EH (cell line): Measurements from ENCODE around the gene NEK9.
"Not testable (repeated sequence)": the region's sequence is repeated elsewhere in the genome, so short reads cannot be mapped to it uniquely, and the experiment has no call there.

Experiments
- DNase-seq: peaks from one replicate; pipeline ENCODE4 v3.0.0-alpha.2; 2015; ENCODE audit warnings: low read depth

Gene NEK9

DNA sequence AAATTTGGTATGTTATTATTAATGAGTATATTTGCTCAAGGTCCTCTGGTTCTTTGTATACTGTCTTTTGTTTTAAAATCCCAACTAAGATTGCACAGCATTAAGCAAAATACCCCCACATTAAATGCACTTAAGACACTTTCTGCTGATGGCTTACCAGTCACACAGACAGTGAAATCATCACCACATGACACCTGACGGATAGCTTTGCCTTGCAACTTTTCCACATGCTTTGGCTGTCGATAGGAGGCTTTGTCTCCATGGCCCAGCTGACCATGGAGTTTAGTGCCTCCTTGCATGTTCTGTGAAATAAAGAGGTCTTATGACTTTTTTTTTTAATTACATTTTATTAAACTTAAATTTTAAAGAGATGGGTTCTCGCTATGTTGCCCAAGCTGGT lies 19.7 kb downstream of the NEK9 start:
- DNase-seq: no peak

DNA sequence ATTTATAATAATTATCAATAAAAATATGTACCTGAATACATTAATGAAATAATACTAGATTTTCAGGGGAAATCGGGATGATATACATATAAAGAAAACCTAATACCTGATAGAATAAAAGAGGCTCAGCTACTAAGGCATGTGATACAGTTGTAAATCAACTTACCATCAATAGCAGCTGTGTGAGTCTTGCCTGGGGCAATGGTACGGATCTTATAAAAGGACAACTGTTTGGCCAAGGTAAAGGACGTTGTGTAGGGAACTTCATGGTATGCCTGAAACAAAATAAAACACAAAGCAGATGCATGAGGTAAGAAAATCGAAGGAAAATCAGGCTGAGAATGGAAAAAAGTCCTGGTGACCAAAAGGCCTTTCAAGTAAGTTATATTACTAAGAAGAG lies 25.4 kb downstream of the NEK9 start:
- DNase-seq: no peak

DNA sequence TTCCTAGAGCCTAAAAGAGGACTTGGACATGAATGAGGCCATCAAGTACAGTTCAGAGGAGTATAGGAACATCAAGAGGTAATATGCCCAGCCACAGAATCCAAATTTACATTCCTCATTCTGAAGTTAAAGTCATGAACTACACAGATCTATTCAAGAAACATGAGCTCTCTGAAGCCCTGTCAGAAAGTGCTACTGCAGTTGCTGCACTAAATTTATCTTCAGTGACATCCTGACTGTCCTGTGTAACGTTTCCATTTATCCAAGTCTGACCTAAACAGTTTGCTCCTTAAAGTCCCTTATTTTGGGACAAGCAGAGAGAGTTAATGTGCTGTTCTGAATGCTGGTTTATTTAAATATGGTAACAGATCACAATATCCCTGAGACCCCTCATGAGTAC lies 28.2 kb downstream of the NEK9 start:
- no peak for DNase-seq

DNA sequence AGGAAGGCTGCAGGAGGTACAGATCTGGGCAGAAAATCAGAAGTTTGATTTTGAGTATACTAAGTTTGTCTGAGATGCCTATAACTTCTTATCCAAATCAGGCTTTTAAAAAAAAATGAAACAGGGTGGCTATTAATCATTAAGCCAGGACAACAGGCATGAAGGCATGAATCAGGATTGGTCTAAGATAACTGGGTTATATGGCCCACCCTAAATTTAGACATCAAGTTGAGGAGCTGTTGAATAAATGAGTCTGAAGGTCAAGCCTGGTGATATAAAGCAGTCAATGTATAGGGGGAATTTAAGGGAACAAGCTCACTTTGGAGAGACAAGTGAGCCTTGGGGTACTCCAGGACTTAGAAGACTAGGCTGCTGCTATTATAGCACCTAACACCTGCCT lies 28.6 kb downstream of the NEK9 start:
- DNase-seq: no peak

DNA sequence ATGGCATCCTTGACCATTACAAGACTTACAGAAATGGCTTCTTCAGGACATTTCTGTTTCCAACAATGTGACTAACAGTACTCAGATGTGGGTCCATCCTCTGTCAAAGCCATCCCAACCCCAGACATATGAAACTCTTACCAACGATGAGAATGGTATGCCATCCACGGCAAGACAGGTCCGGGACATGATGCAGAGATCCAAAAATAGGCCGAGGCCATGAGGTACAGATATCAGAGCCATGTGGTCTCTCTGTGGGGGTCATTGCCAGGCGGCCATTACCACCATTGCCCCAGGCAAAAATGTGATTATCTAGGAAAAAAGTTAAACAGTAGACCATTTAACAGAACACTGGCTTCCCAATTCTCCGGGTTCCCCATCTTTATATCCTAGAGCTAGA lies 29.9 kb downstream of the NEK9 start:
- no peak for DNase-seq

DNA sequence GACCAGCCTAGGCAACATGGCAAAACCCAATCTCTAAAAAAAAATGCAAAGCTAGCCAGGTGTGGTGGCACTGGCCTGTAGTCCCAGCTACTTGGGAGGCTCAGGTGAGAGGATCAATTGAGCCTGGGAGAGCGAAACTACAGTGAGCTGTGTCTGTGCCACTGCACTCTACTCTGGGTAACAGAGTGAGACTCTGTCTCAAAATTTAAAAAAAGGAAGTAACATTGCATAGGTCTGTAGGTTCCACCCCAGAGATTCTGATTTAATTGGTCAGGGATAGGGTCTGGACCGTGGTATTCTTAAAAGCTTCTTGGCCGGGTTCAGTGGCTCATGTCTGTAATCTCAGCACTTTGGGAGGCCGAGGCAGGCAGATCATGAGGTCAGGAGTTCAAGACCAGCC lies 31.2 kb downstream of the NEK9 start:
- no peak for DNase-seq

DNA sequence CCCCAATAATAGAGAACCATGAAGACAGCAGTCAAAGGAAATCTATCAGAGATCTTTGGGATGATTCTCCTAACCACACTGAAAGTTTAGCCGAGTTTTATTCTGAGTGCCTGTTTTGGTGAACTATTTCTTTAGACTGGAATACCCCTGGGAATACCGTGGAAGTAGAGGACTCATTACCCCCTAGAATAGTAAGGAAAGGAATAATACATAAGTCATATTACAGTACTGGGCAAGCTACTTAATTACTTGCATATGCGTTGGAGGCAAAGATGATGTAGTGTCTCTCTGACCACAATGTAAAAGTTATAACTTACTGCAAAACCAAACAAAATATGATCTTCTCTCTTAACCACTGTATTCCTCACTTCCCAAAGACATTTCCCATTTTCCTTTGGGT lies 32.0 kb downstream of the NEK9 start:
- DNase-seq: no peak

DNA sequence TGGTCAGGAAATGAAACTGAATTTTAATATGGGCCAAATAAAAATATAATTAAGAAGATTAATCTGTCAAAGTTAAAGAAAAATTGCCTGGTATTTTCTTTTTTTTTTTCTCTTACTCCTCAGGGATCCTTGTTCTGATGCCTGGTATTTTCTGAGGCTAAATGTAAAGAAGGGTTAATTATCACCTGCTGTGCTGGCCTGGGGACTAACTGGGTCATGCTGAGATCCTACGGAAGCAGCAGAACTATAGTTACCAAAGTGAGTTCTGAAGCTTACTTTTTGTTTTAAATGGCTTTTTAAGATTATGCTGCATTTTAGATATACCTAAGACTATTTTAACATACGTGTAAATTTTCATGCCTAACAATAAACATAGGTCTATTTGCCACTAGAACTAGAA lies 34.1 kb downstream of the NEK9 start:
- no peak for DNase-seq

DNA sequence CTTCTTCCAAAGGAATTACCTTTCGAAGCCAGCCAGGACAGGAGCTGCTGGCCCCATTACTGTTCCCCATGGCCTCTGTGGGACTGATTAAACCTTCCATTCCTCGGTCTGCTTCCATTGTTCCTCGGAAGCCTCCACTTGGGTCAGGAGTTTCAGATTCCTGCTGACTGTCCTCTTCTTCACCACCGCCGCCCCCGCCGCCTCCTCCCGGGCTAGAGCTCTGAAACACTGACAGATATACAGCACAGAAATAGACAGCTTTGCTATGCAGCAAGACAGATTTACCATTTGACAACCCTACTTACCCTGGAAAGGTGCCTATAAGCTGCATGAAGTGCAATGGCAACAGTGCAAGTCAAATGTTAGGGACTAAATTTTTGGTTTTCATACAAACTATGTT lies 35.6 kb downstream of the NEK9 start:
- no peak for DNase-seq

DNA sequence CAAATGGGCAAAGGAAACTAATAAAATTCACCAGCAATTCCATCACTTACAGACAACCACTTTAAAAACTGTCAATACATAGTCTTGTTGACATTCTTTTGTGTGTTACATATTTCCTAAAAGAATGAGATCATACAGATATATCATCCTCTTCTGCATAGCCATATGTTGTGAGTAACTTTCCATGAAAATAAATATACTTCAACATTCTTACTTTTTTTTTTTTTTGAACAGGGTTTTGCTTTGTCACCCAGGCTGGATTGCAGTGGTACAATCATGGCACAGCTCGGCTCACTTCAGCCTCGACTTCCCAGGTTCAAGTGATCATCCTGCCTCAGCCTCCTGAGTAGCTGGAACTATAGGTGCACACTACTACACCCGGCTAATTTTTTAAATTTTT lies 36.5 kb downstream of the NEK9 start:
- no peak for DNase-seq

DNA sequence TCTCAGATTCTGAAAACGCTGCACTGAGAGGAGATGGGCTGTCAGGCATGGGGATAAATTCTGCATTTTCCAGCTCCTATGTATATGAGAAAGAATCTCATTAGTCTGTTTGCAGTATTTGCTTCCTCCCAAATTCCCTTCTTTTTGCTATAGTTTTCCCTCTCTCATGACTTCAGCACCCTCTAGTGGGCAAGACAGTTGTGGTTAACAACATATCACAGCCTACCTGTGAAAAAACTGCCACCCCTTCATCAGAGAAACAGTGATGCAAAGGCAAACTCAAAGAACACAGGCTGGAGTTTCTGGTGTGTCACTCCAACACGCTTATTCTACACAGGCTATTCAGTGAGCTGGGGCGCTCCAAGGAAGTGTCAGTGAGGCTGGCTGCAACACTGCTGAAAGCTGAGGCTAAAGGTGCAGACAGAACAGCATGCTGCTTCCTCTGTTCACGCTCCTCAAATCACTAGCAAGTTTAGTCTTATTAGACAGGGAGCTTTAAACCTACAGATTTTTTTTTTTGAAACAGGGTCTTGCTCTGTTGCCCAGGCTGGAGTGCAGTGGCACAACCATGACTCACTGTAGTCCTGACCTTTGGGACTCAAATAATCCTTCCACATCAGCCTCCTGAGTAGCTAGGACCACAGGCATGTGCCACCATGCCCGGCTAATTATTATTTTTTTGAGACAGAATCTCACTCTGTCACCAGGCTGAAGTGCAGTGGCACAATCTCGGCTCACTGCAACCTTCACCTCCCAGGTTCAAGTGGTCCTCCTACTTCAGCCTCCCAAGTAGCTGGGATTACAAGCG lies 38.1 kb downstream of the NEK9 start:
- peak; percentile 65 for DNase-seq

DNA sequence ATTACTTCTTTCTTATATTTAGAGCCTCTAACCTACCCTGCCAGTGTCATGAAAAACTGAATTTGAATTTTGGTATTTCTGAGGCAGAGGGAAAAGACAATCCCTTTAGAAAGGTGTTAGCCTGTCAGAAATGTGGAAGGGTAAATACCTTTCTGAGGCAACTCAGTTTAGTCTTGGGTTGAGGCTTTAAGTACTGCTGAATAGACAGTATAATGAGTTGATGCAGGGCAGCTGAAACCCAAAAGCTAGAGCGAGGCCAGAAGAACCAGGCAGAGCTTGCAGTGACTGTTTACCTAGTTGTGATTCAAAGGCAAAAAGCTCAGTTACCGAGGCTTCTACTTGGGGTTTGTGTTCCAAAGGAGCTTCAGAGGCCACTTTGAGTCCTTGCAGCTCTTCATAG lies 38.7 kb downstream of the NEK9 start:
- no peak for DNase-seq

DNA sequence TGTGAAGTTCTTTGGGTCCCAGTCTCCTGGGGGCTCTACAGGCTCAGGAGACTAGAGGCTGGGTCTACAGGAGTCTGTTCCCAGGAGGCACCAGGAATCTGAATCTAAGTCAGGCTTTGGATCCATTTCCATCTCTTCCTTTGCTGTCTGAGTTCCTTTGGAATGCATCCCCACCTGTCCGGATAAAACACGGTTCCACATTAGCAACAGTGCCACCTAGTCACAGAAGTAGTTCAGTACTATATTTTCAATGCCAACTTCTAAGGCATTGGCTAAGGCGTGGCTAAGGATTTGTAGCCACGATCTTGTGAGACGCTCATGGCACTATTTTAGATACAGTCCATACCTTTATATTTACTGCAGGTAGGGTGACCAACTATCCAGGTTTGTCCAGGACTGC lies 42.3 kb downstream of the NEK9 start:
- no peak for DNase-seq

DNA sequence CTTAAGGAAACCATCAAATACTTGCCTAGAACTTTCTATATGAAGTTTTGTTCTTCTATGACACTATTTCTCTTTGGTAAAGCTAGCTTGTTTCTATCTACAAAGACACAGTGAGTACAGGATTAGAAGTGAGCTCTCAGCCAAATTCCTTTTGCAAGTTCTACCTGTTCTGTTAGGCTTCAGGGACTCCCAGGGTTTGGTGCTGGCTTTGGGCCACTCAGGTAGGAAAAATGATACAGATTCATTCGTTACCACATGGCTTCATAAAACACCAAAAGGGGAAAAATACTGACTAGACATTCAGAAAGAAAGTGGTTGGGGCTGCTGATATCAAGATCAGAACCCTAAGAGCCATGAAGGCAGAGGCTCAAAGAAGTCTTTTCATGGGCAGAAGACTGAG lies 43.6 kb downstream of the NEK9 start:
- no peak for DNase-seq

DNA sequence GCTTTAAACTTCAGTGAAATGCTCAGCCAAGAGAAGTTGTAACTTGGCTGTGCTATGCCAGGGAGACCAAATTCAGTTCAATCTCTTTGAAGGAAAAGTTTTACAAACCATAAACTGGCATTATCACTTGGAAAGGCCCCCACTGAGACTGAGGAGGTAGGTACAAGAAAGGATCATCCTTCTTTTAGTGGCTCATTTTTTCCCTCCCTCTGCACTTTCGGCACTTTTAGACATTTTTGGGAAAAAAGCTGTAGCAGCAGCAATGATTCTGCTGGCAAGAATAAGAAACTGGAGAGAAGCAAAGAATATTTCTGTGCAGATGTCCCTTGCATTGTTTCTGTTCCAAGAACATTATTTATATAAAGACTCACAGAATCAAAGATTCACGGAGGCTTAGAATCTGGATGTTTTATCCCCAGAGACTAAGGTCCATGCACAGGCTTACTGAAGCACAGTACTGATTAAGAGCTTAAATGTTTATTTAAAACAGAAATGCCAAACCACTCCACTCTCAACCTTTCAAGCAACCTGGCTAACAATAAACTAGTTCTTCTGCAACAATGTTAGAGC lies 45.1 kb downstream of the NEK9 start:
- DNase-seq: no peak

DNA sequence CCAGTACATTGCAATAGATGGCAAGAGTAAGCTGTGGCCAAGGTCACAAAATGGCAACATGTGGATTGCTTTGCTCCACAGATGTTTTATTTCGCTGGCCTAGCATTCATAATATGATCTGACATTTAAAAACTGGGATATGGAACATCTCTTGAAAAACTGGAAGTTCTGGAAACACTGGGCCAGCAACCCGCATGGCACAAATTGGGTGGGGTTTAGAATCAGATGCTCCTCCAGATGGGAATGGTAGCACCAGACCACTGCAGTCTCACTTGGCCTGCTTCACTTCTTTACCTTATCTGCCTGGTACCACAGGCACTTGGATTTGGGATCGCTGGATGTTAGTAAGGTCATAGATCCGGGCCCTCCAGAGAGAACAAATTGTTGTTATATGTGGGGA lies 47.3 kb downstream of the NEK9 start:
- DNase-seq: no peak

DNA sequence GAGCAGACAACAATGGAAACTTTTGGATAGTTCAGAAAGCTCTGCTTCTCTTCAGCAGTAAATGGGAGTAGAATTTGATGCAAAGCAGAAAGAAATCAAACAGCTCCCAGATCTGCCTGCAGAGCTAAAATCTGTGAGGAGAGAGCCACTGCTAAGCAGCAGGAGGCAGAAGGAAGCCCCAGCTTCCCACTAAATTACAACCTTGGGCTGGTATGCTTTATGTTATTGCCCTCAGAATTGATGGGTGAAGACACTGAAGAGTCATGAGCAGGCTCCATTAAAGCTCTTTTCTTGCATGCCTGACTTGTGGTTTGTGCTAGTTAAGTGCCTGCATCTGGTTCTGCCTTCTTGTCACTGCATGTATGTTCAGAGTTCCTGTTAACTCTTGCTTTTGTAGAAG lies 49.1 kb downstream of the NEK9 start:
- no peak for DNase-seq

DNA sequence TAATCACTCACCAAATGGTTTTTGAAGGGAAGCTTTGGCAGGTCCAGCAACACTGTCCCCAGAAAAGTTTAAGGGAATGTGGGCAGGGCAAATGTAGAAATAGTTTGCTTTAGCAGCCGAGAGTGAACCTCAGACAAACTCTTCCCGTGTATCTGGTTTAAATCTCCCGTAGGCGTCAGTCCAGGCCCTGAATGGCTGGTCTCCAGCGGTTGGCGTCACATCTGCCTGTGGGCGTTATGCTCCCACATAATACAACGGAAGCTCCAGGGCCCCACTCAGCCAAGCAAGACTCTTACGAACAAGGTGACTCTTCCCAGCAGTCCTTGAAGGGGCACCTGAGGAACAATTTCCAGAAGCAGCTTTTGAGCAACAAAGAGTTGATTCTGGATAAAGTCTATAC lies 56.5 kb downstream of the NEK9 start:
- DNase-seq: no peak

DNA sequence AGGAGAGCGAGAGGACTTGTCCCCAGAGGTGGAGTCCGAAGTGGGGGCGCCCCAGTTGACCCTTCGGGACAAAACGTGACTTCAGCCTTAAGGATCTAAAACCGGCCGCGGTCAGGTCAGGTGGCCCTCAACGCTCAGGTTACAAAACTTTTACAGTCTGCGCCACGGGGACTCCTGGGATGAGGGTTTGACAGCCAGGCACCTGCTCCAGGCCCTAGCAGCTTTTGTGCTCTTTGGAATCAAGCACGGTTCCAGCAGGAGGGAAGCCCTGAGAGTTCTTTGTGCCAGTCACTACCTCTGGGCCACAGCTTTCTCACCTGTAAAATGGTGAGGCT lies 57.1 kb downstream of the NEK9 start:
- no peak for DNase-seq

DNA sequence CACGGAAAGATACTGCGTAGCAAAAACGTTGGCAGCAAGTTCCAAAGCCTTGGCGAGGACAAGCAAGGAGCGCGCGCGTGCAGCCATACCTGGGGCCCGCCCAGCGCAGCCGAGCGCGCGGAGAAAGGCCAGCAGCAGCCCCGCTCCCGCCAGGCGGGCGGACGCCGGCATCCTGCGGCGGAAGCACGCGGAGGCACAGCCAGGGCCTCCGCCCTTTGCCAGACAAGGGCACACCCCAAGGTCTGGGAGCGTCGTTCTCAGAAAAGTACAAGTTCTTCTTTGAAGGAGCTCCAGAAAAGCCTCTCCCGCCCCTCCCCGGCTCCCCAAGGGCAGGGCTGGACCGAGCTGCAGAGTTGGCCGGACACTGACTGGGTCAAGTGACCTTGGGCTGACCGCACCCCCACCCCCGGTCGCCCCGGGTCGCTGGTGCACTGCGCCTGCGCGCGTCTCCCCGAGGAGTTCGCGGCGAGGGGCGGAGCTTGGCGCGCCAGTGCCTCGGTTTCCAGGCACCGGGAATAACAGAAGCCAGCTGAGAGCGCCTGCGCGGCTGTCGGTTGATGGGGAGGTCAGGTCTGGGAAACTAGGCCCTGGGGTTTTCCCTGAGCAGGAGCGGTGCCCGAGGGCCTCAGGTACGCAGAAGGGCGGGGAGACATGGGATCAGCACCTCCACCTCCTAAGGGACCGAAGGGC lies 57.6 kb downstream of the NEK9 start, which contains the start of gene ZC2HC1C:
TSS of gene ZC2HC1C (plus strand) at position 521 of the 690 bp plus-strand sequence. CDS start 933 bp downstream, outside the sequence.
- DNase-seq: peak; percentile 84

DNA sequence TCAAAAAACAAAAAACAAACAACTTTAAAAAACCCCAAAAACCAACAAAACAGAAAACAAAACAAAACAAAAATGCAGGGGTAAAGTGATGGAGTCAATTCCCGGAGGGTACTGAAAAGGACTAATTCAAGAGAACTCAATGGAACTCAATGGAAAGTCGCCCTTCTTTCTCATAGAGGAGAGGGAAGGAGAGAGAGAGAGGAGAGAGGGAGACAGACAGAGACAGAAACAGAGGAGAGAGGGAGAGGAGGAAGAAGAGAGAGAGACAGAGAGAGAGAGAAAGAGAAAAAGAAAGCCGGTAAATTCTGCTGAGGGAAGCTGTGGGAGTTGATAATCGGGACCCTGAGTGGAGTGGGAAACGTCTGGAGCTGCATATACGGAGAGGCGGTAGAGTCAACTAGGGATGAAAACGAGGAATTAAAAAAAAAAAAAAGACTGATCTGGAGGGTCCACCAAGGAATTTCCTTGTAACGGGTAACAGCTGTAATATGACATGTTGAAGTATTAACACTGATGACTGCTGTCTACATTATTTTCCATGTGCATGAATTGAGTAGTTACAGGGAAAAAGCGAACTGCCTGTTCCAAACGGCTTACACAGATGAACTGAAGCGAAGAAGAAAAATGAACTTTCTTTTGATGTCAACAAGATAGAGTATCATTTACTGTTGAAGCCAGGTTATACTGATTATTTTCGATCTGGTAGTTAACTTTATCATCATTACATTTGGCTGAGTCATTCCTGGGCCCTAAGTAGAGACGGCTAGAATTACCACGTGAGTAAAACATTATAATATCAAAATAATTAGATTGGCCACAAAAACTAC lies 58.3 kb downstream of the NEK9 start:
- DNase-seq: no peak

DNA sequence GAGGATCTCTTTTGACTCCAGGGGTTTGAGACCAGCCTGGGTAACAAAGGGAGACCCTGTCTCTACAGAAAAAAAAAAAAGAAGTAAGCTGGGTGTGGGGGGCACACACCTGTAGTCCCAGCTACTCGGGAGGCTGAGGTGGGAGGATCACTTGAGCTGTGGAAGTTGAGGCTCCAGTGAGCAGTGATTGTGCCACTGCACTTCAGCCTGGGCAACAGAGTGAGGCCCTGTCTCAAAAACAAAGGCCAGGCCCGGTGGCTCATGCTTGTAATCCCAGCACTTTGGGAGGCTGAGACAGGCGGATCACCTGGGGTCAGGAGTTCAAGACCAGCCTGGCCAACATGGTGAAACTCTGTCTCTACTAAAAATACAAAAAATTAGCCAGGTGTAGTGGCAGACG lies 59.1 kb downstream of the NEK9 start:
- not testable (repeated sequence) for DNase-seq

DNA sequence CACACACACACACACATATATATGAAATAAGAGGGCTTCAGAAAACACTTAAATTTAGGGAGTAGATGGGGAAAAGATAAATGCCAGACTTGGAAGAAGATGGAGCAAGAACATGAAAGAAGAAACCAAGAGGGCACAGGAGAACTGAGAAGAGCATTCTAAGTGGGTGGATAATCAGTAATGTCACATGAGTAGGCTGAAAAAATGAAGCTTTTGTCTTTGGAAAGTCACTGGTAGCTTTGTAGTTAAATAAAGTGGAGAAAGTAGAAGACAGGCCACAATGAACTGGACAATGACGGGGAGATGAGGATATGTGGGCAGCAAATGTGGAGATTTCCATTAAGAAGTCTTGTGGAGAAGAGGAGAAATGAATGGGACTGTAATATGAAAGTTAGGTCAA lies 59.6 kb downstream of the NEK9 start:
- no peak for DNase-seq
